C1 segment of cervical spinal cord (tissue), 14 donors: ENCODE results near the gene CDH4.

Experiments used
- DNase-seq, 14 donors: peaks; one replicate each; lab custom pipeline; 2025; lab: John Stamatoyannopoulos, UW

Gene CDH4

GRCh38 chr20:61801857-61802442 lies 549.9 kb downstream of the CDH4 start:
- no peak for DNase-seq

- DNase-seq = no peak
Measured at GRCh38 chr20:61802721-61803311, 550.8 kb downstream of the CDH4 start.

GRCh38 chr20:61803416-61803914 lies 551.4 kb downstream of the CDH4 start:
- no peak for DNase-seq

GRCh38 chr20:61803915-61804751 lies 552.1 kb downstream of the CDH4 start:
- DNase-seq = no peak

- no peak for DNase-seq
Measured at GRCh38 chr20:61804752-61805295, 552.8 kb downstream of the CDH4 start.

GRCh38 chr20:61805365-61805764 lies 553.3 kb downstream of the CDH4 start:
- DNase-seq = no peak

- DNase-seq = no peak
Measured at GRCh38 chr20:61805781-61806180, 553.7 kb downstream of the CDH4 start.

- no peak for DNase-seq
Measured at GRCh38 chr20:61806314-61806713, 554.3 kb downstream of the CDH4 start.

- DNase-seq = no peak
Measured at GRCh38 chr20:61806995-61807394, 554.9 kb downstream of the CDH4 start.

GRCh38 chr20:61807471-61808160 lies 555.6 kb downstream of the CDH4 start:
- no peak for DNase-seq

- DNase-seq = no peak
Measured at GRCh38 chr20:61808447-61808846, 556.4 kb downstream of the CDH4 start.

GRCh38 chr20:61809006-61809770 lies 557.1 kb downstream of the CDH4 start:
- DNase-seq = no peak

- DNase-seq = no peak
Measured at GRCh38 chr20:61810066-61810737, 558.1 kb downstream of the CDH4 start.

- no peak for DNase-seq
Measured at GRCh38 chr20:61810738-61811135, 558.7 kb downstream of the CDH4 start.

- no peak for DNase-seq
Measured at GRCh38 chr20:61811166-61811565, 559.1 kb downstream of the CDH4 start.

- no peak for DNase-seq
Measured at GRCh38 chr20:61812121-61812844, 560.2 kb downstream of the CDH4 start.

GRCh38 chr20:61812845-61813485 lies 560.9 kb downstream of the CDH4 start:
- no peak for DNase-seq

- DNase-seq = no peak
Measured at GRCh38 chr20:61813791-61814190, 561.7 kb downstream of the CDH4 start.

GRCh38 chr20:61814244-61814643 lies 562.2 kb downstream of the CDH4 start:
- DNase-seq = no peak
